Upper lobe of left lung (tissue), 4 donors: ENCODE measurements around the gene DSE.

Source experiments
- CTCF ChIP-seq, 6 experiments: fragments of 450-650 bp in 4 of 6; fragments of 200-600 bp in 2 of 6; sonication (generic) in 2 of 6; IDR thresholded peaks; one replicate each; pipeline ENCODE4 v1.5.1; 2016 to 2019; ENCODE audit warnings: antibody characterized with exemption in 6 of 6
- POLR2A ChIP-seq, 4 donors: fragments of 450-650 bp; IDR thresholded peaks; one replicate each; pipeline ENCODE4 v1.5.1; 2016 to 2017; ENCODE audit warnings: antibody characterized with exemption in 4 of 4, mild to moderate bottlenecking in 2 of 4
- POLR2AphosphoS5 ChIP-seq, 2 donors: sonication (generic); formaldehyde crosslinking; IDR thresholded peaks; one replicate each; pipeline ENCODE4 v1.5.1; 2017; ENCODE audit warnings: antibody characterized with exemption in 2 of 2

DNA sequence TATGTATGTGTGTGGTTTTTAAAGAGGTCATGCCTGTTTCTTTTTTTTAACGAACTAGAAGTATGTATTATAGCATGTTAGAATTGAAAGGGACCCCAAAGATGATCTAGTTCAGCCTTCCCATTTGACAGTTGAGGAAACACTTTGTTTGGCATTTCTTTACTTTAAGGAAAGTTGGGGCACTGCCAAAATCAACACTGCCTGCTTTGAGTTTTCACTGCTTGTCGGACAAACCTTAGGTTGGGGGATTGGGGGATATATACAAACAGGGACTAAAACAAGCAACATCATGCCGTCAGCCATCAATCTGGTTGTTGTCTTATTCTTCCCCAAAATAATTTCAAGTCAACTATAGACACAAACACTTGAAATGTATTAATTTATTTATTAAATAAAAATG lies 76.3 kb downstream of the DSE start:
- TF ChIP-seq CTCF (IDR thresholded peaks at IDR 0.05), result no peak
- no peak for TF ChIP-seq POLR2A (IDR thresholded peaks at IDR 0.05)
- TF ChIP-seq POLR2AphosphoS5 (IDR thresholded peaks at IDR 0.05), result no peak
